Smooth muscle cell of the pulmonary artery (primary cell): ENCODE results near the gene CAMK2A. TPM values are rescaled to one million over a fixed set of nuclear protein-coding genes. Genes with fewer than 3 reads are reported as not detected.

Experiments used
- total RNA-seq: library from RNA; depleted of rRNA; stranded (reverse); fragments of >200 nt; gene quantifications from 2 replicates; pipeline ENCODE4 v1.2.3, GENCODE V29; 2014

Gene CAMK2A
- total RNA-seq, result 0.10 and 0.46 TPM in 2 replicates

DNA sequence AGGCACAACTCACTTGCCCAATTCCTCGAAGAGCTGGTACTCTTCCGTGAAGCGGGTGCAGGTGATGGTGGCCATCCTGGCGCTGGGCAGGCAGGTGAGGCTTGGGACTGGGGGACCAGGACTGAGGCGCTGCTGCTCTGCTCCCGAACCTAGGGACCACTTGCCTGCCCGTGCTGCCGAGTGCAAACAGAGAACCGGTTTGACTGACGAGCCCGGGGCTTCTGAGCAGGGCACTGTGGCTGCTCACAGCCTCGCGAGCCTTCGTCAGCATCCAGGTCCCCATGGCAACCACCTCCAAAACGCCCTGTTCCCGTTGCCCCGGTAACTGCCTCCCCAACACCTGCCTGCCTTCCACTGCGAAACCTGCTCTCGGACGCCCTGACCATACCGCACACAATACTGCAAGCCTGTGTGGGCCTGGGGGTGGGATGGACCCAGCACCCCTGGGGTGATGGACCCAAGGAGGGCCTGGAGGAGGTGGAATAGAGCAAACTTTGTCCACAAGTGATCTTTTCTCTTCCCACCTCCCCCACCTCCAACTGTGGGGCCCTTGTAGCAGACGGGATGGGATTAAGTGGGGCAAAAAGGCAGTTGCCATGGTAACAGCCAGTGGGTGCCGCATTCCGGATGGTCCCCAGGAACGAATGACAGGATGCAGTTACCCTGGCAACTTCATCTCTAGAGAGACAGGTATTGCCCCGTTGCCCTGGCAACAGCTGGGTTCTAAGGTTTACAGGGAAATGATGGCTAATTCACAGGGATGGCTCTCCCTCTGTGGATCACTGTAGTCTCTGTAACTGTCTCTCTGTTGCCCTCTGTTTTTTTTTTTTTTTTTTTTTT is at the start of gene CAMK2A:
TSS of gene CAMK2A (minus strand) at position 223 of the 840 bp plus-strand sequence. CDS start at position 75, 148 bp downstream.

DNA sequence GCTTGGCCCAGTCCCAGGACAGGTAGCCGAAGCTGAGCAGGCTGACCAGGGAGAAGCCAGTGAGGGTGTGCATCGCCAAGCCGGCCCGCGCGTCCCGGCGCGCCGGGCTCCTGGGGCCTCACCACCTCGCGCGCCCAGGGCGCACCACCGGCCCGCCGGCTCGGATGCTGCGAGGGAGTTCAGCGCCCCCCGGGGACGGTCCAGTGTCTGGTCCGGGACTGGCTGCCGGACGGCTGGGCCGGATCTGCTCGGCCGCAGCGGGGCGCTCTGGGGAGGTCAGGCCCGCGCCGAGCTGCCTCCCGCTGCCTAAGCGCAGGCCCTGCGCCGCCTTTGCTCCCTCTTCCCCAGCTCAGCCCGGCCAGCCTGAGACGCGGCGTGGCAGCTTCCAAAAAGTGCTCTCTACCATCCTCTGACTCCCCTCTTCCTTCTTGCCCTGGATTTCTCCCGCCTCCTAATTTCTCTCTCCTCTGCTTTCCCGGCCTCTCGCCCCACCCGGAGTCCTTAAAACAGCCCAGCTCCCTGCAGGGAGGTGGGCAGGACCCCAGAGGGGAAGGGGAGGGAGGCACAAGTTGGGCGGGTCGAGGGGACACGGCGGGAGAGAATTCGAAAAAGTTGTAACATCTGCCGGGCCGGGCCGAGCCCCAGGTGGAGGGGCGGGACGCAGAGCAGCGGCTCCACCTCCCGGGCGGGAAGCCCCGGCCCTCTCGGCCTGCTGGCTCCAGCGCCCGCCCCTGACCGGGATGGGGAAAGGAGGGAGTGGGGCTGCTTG is 12.9 kb upstream of the CAMK2A start, which contains the start of gene ARSI:
TSS of gene ARSI (minus strand) at position 605 of the 769 bp plus-strand sequence. CDS start at position 73, 532 bp downstream.

GRCh38 chr5:150189728-150190502 is 99.7 kb downstream of the CAMK2A start, which contains the start of gene SLC6A7:
TSS of gene SLC6A7 (plus strand) at chr5:150190062. CDS start at chr5:150190328, 266 bp downstream.

Other genes with a start within 250 kb of the CAMK2A start
- 0.26 and 0.69 TPM in 2 replicates for gene CSF1R, start 203.2 kb downstream of the CAMK2A start, total RNA-seq
- gene PDGFRB, start 133.9 kb downstream of the CAMK2A start, total RNA-seq, result 195 and 656 TPM in 2 replicates
- gene CDX1, start 123.0 kb downstream of the CAMK2A start, total RNA-seq, result 0.17 and 0.91 TPM in 2 replicates
- 0.20 TPM in 1 of 2 replicates, not detected in the other for gene SLC6A7, start 99.7 kb downstream of the CAMK2A start, total RNA-seq
- 2.2 and 10.2 TPM in 2 replicates for gene ARSI, start 13.1 kb upstream of the CAMK2A start, total RNA-seq
- 15.9 and 17.8 TPM in 2 replicates for gene TCOF1, start 67.9 kb upstream of the CAMK2A start, total RNA-seq
- 1.3 and 3.9 TPM in 2 replicates for gene CD74, start 123.1 kb upstream of the CAMK2A start, total RNA-seq
- gene RPS14, start 160.0 kb upstream of the CAMK2A start, total RNA-seq, result 1,032 and 1,726 TPM in 2 replicates
- gene NDST1, start 218.4 kb upstream of the CAMK2A start, total RNA-seq, result 66.9 and 73.8 TPM in 2 replicates